Measurements from ENCODE around the gene METAP1. TPM values are rescaled to one million over a fixed set of nuclear protein-coding genes. Genes with fewer than 3 reads are reported as not detected.

Gene METAP1
- total and polyA plus RNA-seq, 2 donors (not counting 1 experiment from before 2014, with no cell fraction given): 20.4 to 40.0 TPM

- intact Hi-C loops (cut with micrococcal nuclease): no loop called here
- TF ChIP-seq, protein P1, sequence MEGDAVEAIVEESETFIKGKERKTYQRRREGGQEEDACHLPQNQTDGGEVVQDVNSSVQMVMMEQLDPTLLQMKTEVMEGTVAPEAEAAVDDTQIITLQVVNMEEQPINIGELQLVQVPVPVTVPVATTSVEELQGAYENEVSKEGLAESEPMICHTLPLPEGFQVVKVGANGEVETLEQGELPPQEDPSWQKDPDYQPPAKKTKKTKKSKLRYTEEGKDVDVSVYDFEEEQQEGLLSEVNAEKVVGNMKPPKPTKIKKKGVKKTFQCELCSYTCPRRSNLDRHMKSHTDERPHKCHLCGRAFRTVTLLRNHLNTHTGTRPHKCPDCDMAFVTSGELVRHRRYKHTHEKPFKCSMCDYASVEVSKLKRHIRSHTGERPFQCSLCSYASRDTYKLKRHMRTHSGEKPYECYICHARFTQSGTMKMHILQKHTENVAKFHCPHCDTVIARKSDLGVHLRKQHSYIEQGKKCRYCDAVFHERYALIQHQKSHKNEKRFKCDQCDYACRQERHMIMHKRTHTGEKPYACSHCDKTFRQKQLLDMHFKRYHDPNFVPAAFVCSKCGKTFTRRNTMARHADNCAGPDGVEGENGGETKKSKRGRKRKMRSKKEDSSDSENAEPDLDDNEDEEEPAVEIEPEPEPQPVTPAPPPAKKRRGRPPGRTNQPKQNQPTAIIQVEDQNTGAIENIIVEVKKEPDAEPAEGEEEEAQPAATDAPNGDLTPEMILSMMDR (IDR thresholded peaks at IDR 0.05): no peak
- no peak for TF ChIP-seq EZH2 (IDR thresholded peaks at IDR 0.05; ENCODE audit: borderline replicate concordance, insufficient read depth, low read depth, low read length, poor library complexity, severe bottlenecking)
- Histone ChIP-seq H3K27ac (ENCODE audit: low read length in 2 of 2) (no peak overlapping the region), H3K9me3 (ENCODE audit: control extremely low read depth in 1 of 3, control insufficient read depth in 2 of 3, insufficient read depth in 1 of 3, low read length in 2 of 3) (peaks cover 0 to 14% (median 0%) of the 10 kb centered on the region in 3 donors), H3K4me1 (ENCODE audit: control insufficient read depth in 2 of 2, insufficient read depth in 2 of 2, low read length in 2 of 2) (no peaks in the 10 kb centered on the region), H2AFZ (ENCODE audit: insufficient read depth, low read depth, low read length, poor library complexity, severe bottlenecking) (no peak overlapping the region), H3K36me3 (replicated peaks in 1 of 2; ENCODE audit: control extremely low read depth in 1 of 2, control insufficient read depth in 1 of 2, extremely low read depth in 1 of 2, insufficient read depth in 2 of 2, low read length in 1 of 2) (peaks cover 0 to 5% of the 10 kb centered on the region in 2 experiments), H3K79me2 (ENCODE audit: control insufficient read depth, insufficient read depth, low read length) (peaks cover 97% of the 10 kb centered on the region), H3K4me2 (replicated peaks; ENCODE audit: low read depth, low read length, poor library complexity, severe bottlenecking) (no peak overlapping the region), H3K9ac (ENCODE audit: low read length) (no peak overlapping the region), H3K27me3 (replicated peaks in 1 of 4; ENCODE audit: control extremely low read depth in 1 of 4, control insufficient read depth in 3 of 4, insufficient read depth in 4 of 4, low read length in 3 of 4) (no peaks in the 10 kb centered on the region), H4K20me1 (ENCODE audit: control insufficient read depth, insufficient read depth, low read length, poor library complexity, severe bottlenecking) (peaks cover 44% of the 10 kb centered on the region), H3K4me3 (ENCODE audit: control extremely low read depth in 1 of 5, extremely low read depth in 1 of 5, insufficient read depth in 1 of 5, low read depth in 2 of 5, low read length in 4 of 5) (no peak overlapping the region)
- ATAC-seq (ENCODE audit: low read depth) (no peak), DNase-seq (no peak)
- H3K27ac Mint-ChIP-seq: no peak overlapping the region
- peaks cover 4% of the 10 kb centered on the region for H3K9me3 Mint-ChIP-seq (ENCODE audit: insufficient read depth)
- peaks cover 23% of the 10 kb centered on the region for H3K4me1 Mint-ChIP-seq
- H3K4me3 Mint-ChIP-seq: no peak overlapping the region
- no CpG with 5 or more reads among the region's 4 CpGs for WGBS (ENCODE audit: insufficient coverage)
- no peaks in the 10 kb centered on the region for H3K27me3 Mint-ChIP-seq
- ChIA-PET POLR2A (no interaction called here), CTCF (no interaction called here)
Observed at GRCh38 chr4:99013402-99013843, 17.9 kb downstream of the METAP1 start.

GRCh38 chr4:99013884-99014523, 18.5 kb downstream of the METAP1 start:
- DNase-seq: no peak
- Histone ChIP-seq H3K27ac (ENCODE audit: low read length in 2 of 2) (no peak overlapping the region), H3K79me2 (ENCODE audit: control insufficient read depth, insufficient read depth, low read length) (peaks cover 98% of the 10 kb centered on the region), H3K9ac (ENCODE audit: low read length) (no peak overlapping the region), H3K36me3 (replicated peaks in 1 of 2; ENCODE audit: control extremely low read depth in 1 of 2, control insufficient read depth in 1 of 2, extremely low read depth in 1 of 2, insufficient read depth in 2 of 2, low read length in 1 of 2) (peaks cover 0 to 4% of the 10 kb centered on the region in 2 experiments), H3K4me3 (ENCODE audit: control extremely low read depth in 1 of 5, extremely low read depth in 1 of 5, insufficient read depth in 1 of 5, low read depth in 2 of 5, low read length in 4 of 5) (no peak overlapping the region), H4K20me1 (ENCODE audit: control insufficient read depth, insufficient read depth, low read length, poor library complexity, severe bottlenecking) (peaks cover 50% of the 10 kb centered on the region), H2AFZ (ENCODE audit: insufficient read depth, low read depth, low read length, poor library complexity, severe bottlenecking) (no peak overlapping the region), H3K4me1 (ENCODE audit: control insufficient read depth in 2 of 2, insufficient read depth in 2 of 2, low read length in 2 of 2) (no peaks in the 10 kb centered on the region), H3K27me3 (replicated peaks in 1 of 4; ENCODE audit: control extremely low read depth in 1 of 4, control insufficient read depth in 3 of 4, insufficient read depth in 4 of 4, low read length in 3 of 4) (no peaks in the 10 kb centered on the region), H3K9me3 (ENCODE audit: control extremely low read depth in 1 of 3, control insufficient read depth in 2 of 3, insufficient read depth in 1 of 3, low read length in 2 of 3) (peaks cover 0 to 14% (median 0%) of the 10 kb centered on the region in 3 donors), H3K4me2 (replicated peaks; ENCODE audit: low read depth, low read length, poor library complexity, severe bottlenecking) (no peak overlapping the region)
- no CpG with 5 or more reads among the region's 6 CpGs for WGBS (ENCODE audit: insufficient coverage)
- Mint-ChIP-seq H3K4me1 (peaks cover 23% of the 10 kb centered on the region), H3K27ac (no peak overlapping the region), H3K4me3 (no peak overlapping the region), H3K9me3 (ENCODE audit: insufficient read depth) (peaks cover 4% of the 10 kb centered on the region), H3K27me3 (no peaks in the 10 kb centered on the region)
- TF ChIP-seq, protein P1 (IDR thresholded peaks at IDR 0.05): no peak
- no peak for TF ChIP-seq EZH2 (IDR thresholded peaks at IDR 0.05; ENCODE audit: borderline replicate concordance, insufficient read depth, low read depth, low read length, poor library complexity, severe bottlenecking)
- ChIA-PET POLR2A (no interaction called here), CTCF (interaction anchor here (0.6 to 1.0 kb wide), 3 partner anchors 33 to 44 kb away, joined by 3 to 4 read pairs (median 4); no protein-coding TSS in a partner anchor)
- ATAC-seq (ENCODE audit: low read depth): no peak
- intact Hi-C loops (cut with micrococcal nuclease): no loop called here

Data from B cell (primary cell).